Activated naive CD4-positive, alpha-beta T cell (primary cell): ENCODE data around the gene MED12L.
A peak's percentile ranks its signal among the peaks of the same experiment; 100 is the strongest.
"Not testable (repeated sequence)": the region's sequence is repeated elsewhere in the genome, so short reads cannot be mapped to it uniquely, and the experiment has no call there.

Experiments
- DNase-seq, 4 experiments: peaks; one replicate each; lab custom pipeline; 2025; lab: John Stamatoyannopoulos, UW

Gene MED12L, protein sequence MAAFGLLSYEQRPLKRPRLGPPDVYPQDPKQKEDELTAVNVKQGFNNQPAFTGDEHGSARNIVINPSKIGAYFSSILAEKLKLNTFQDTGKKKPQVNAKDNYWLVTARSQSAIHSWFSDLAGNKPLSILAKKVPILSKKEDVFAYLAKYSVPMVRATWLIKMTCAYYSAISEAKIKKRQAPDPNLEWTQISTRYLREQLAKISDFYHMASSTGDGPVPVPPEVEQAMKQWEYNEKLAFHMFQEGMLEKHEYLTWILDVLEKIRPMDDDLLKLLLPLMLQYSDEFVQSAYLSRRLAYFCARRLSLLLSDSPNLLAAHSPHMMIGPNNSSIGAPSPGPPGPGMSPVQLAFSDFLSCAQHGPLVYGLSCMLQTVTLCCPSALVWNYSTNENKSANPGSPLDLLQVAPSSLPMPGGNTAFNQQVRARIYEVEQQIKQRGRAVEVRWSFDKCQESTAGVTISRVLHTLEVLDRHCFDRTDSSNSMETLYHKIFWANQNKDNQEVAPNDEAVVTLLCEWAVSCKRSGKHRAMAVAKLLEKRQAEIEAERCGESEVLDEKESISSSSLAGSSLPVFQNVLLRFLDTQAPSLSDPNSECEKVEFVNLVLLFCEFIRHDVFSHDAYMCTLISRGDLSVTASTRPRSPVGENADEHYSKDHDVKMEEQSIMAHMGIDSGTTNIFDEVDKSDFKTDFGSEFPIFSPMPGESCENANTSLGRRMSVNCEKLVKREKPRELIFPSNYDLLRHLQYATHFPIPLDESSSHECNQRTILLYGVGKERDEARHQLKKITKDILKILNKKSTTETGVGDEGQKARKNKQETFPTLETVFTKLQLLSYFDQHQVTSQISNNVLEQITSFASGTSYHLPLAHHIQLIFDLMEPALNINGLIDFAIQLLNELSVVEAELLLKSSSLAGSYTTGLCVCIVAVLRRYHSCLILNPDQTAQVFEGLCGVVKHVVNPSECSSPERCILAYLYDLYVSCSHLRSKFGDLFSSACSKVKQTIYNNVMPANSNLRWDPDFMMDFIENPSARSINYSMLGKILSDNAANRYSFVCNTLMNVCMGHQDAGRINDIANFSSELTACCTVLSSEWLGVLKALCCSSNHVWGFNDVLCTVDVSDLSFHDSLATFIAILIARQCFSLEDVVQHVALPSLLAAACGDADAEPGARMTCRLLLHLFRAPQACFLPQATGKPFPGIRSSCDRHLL (N-terminal part only)

DNA sequence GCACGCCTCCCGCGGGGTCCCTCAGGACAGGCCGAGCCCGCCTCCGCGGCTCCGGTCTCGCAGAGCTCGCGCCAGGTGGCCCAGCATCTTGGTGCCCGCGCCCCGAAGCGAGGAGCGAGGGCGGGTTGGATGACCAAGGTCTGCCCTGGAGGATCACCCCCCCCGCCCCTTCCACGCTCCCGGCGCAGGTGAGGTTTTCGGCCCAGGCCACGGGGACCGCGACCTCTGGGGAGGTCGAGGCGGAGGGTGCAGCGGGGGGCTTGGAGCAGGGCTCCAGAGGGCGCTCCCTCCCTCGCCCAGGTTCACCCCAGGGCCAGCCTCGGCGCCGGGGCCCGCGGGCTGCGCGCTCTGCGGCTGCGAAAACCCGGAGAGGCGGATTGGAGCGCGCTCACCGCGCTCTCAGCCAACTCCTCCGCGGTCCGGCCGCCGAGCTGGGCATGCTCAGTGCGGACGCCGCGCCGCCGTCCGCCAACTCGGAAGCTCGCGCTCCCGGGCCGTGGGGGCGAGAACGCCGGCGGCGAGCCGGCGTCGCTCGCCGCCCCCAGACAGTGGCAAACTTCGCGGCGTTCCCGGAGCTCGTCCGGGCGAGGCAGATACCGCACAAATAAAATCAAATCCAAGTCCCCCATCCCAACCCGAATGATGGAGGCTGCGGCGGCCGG is at the start of gene MED12L:
TSS of gene MED12L (plus strand) at position 438 of the 662 bp plus-strand sequence. CDS start 1,263 bp downstream, outside the sequence.
- peak in 2 of 4 experiments; percentile 4 to 6 for DNase-seq

DNA sequence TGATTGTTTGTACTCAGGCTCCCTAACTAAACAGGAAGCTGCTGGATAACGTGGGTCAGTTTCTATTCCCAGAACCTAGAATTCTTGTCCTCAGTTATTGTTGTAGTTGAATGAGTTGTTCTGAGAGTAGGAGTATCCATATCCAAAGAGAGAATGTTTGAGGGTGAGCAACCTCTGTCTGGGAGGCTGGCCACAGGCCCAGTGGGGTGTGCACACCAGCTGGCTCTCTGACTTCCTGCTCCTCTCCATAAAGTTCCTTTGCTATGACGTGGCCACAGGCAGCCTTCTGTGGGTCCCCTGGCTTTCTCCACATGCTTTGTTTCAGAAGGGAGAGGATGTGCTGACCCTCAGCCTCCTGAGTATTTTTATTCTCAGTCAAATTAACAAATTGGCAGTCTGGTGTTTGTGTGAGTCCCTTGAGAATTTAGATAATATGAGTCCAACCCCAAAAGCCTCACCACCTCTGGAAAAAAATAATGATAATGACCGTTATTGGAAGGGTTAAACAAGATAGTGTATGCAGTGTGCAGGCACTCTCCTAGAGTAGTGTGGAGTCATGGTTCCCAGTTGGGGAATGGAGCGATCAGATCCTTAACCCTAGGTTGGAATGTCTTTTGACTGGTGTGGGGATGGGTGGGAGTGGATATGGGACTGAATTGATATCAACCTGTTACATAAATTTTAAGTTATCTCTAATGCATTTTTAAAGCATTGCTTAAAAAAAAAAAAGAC is 47.6 kb upstream of the MED12L start:
- no peak for DNase-seq

DNA sequence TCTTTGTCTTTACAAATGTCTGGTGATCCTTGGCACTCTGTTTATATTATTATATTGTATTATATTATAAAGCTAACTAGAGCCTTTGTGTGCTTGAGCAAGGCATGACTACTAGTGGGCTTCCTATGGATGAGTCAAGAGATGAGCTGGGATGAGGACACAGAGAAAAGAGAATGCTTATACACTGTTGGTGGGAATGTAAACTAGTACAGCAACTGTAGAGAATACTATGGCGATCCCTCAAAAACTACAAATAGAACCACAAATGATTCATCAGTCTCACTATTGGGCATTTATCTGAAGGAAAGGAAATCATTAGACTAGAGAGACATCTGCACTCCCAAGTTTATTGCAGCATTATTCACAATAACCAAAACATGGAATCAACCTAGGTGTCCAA is 40.8 kb upstream of the MED12L start:
- no peak for DNase-seq

DNA sequence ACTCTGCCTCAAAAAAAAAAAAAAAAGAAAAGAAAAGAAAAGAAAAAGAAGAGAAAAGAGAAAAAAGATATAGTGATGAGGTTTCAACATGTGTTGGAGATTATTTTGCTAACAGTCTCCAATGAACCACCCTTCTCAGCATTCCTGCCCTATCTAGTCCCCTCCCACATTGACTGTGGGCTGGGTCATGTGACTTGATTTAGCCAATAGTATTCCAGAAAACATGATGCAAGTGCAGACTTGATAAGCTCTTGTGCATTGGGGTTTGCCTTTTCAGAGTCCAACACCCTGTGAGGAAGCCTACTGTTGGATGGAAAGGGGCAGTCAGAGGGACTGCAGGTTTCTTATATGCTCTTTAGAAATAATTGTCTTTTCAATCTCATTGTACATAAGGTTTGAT is 37.8 kb upstream of the MED12L start:
- DNase-seq: no peak

DNA sequence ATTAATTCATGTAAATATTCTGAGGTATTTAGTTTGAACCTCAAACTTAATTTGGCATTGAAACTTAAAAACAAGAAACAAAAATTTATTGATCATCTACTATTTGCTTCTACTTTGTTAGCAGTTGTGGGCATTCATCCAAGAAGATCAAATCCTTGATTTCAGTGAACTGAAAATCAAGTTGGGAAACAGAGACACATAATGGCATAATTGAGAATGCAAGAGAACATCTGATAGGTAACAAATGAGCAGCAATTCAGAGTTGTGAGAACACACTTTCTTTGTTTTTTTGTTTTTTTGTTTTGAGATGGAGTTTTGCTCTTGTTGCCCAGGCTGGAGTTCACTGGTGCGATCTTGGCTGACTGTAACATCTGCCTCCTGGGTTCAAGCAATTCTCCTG is 33.9 kb upstream of the MED12L start:
- DNase-seq: no peak

DNA sequence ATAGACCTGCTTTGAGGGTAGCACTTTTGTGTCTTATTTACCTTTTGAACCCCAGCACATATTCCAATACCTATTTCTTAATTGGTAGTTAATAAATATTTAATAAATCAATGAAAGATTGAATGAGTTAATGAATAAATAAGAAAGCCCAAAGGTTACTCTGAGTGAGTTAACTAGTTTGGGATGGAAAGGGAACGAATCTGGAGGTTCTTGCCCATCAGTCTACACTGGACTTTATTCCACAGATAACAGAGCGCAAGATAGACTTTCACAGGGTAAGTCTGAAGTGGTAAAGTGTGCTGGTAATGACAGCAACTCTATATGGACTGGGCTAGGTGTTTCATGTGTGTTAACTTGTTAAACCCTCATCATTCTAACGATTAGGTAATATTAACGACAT is 33.1 kb upstream of the MED12L start:
- DNase-seq: no peak

DNA sequence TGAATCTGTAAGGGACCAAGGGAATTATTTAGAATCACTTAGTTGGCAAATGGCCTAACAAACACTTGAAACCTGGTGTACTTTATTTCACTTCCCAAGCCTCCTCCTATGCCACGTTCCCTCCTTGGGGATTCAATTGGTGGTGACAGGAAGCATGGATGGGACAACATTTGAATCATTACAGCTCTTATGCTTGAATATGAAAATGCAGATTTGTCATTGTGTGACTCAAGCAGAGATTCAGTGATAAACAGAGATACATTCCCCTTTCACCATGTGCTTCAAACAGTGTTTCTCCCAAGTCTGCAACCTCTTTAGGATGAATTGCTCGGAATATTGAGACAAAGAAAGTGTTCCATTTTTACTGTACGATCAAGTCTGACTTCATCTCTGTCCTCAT is 32.7 kb upstream of the MED12L start:
- no peak for DNase-seq

DNA sequence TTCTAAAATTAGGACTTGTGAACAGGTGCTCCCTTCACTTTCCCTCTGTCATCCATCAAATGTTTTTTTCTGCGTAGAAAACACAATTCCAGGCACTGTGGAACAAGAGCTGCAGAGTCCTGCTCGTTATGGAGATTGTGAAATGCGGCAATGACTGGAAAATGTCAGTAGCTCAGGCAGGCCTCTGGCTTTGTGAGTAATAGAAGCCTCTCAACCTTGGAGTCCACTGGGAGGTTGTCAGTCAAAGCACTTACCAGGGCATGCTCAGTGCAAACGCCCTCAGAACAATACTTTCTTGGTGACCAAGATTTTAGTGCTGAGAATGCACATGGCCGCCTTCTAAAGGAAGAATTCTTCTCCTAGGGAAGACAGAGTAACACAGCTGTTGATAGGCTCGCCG is 26.7 kb upstream of the MED12L start:
- DNase-seq: no peak

DNA sequence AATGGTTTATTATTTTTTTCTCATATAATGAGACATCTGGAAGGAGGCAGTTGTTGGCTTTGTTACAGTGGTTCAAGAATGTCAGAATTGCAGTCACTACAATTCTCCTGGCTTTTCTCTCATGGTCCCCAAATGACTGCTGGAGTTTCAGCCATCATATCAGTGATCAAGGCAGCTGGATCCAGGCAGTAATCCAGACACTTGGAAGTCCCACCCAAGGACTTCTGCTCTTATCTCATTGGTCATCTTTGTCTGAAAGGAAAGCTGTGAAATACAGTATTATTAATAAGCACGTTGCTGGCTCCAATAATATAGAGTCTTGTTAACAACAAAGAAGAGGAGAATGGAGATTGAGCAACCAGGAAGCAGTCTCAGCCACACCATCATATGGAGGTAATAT is 22.9 kb upstream of the MED12L start:
- DNase-seq: no peak

DNA sequence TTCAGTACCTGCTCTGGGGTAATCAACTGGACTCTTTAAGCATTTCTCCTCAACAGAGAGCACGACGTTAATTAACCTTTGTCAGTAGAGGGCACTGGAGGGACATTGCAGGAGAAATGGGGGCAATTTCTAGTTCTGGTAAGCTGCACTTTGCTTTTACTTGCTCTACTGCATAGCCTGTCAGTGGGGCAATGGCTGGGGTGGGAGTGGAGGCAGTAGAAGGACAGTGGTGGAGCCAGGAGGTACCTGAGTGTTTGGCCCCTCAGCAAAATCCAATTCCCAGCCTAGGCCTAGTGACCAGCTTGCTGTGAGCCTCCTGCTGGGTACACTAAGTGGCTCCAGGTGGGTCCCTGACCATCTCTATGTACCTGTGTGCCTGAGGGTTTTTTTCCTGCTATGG is 18.3 kb upstream of the MED12L start:
- no peak for DNase-seq

DNA sequence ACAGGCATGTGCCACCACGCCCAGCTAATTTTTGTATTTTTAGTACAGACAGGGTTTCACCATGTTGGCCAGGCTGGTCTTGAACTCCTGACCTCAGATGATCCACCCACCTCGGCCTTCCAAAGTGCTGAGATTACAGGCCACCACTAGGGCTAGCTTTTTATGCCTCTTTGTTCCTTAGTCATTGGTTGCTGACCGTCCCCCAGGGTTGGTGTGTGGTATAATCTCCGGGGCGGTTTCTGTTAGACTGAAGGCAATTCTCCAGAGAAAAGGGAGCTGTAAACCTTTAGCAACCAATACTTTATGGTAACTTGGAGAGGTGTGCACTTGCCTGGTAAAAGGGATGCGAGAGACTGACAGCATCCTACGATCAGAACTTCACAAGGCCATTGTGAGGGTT is 12.6 kb upstream of the MED12L start:
- DNase-seq: not testable (repeated sequence)

DNA sequence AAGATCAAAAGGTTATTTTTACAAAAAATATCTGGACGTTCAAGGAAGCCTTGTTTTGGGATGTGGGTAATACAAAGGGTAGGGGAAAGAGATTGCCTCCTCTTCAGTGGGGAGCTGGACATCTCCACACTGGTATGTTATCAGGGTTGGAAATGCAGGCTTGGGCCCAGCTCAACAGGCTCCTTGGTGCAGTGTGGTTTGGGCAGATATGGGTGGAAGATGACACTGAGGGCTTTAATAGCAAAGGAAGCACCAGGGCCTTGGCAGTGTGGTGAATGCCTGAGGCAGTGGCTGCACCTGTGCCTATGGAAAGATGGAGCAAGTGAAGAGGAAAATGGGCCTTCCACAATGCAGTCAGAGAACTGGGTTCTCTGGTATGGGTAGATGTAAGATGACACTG is 11.2 kb upstream of the MED12L start:
- DNase-seq: no peak

DNA sequence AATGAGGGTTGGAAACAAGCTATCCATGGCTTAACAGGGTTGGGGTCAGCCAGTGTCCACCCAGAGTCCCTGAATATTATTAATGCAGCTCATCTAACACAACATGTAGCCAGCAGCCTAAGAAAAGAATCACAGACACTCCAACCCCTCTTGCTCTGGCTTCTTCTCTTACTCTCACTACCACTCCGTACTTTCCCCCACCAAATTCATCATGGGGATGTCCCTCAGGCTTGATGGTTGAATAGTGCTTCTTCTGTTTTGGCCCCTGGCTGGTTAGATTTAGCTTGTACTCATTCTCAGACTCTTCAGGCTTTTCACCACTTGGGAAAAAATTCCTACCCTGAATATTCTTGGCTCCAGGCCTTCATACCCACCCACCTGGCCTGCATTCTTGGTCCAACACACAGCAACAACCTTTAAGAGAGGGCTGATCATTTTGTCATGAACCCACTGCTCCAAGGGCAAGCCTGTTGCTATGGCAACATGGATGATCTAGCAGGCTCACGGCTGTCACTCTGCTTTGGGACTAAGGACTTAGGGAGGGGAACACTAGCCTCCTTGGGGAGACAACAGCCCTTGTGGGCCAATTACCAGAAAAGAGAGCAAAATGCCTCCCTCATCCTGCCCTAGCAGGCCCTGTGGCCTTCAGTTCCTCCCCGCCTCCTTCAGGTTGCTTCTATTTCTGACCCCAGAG is 9.4 kb upstream of the MED12L start:
- no peak for DNase-seq

DNA sequence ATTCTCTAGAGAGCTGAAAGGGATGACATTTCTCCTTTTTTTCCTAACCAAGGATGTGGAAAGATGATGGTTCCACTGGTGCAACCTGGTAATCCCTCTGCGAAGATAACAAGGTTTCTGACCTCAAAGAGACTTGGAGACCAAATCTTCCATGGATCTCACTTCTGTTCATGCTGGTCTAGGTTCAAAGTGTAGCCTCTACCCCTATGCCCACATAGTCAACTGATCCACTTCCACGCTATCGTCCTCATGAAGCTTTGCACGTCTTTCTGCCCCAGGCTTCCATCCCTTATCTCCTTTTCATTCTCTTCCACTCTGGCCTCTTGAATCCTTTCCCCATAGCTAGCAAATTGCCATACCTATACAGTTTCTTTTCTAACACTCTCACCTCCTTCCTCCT is 8.8 kb upstream of the MED12L start:
- no peak for DNase-seq

DNA sequence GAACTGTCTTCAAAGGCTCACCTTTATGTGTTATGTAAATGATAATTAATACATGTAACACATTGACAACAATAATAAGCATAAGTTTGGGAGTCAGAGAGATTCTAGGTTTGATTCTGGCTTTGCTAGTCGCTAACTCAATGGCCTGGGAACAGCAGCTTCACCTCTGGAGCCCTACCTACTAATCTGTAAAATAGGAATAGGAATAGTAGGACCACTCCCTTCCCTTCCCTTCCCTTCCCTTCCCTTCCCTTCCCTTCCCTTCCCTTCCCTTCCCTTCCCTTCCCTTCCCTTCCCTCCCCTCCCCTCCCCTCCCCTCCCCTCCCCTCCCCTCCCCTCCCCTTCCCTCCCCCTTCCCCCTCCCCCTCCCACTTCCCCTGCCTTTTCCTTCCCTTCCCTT is 4.4 kb upstream of the MED12L start:
- DNase-seq: not testable (repeated sequence)

DNA sequence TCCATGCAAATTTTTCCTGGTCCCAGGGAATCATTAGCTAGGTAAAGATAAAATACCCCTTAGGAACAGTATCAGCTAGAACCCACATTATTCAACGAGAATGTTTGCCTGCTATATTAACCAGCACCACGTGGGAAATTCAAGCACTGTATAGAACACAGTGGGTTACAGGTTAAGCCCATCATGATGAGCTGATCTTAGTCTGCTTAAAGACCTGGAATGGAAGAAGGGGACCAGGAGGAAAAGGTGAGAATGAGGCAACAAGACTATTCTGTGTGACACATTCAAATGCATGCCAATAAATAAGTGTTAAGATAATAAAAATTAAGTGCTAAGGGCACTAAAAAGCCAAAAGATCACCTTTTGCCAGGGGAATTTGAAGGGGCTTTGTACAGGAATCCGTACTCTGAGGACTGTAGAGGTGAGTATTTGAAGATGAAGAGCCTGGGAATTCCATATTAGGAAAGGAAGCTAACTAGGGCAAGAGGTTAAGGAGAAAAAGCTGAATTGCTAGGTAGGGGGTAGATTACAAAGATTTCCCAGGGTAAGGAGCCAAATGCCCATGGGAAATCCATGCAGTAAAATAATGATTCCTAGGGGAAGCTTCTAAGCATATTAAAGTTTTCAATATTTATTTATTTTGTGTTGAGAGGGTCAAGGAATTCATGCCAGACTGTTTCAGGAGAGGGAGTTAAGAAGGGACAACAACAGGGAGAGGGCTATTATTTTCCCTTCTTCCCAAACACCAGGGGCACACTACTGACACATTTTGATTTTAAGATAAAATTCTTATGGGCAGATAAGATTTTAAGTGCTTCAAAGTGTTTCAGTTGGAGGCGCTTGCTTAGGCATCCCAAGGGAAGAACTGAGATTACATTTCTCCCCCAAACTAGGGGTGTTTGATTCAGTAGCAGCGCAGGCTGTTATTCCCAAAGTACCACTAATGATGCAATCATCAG is 2.3 kb upstream of the MED12L start:
- no peak for DNase-seq

DNA sequence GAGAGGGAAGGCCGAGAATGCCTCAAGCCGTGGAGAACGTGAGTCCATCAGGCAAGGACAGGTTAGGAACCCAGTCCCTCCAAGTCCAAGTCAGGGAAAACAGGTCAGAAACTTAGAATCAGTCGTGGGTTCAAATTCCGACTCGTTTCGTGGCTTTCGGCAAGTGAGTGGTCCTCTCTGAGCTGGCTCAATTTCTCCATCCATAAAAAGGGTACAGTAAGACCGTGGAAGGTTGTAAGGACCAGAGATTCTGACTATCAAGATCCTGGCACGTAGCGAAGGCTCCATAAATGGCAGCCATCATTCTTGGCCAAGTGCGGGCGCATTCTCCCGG is 604 bp upstream of the MED12L start:
- no peak for DNase-seq

DNA sequence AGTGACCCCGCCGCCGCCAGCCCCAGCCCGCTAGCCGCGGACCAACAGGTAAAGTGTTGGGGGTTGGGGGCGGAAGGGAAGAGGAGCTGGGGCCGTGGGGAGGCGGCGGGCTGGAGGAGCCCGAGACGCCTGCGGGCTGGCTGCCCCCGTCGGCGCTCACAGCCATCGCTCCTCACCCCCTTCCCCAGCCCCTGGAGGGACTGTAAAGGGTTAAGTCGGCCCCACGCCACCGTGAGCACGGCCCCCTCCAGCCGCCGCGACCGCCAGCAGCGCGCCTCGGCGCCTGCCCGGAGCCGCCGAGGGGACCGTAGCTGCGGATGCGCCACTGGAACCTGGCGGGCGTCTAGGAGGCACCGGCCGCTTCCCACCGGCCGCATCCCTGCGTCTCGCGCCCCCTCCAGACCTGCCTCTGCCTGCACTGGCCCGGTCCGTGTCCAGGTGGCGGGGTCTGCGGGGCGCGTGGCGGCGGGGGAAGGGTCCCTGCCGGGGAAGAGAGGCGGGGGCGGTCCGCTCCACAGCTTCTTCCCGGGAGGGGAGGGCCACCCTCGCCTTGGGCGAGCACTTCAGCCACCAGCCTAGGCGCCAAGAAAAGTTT is 522 bp downstream of the MED12L start:
- DNase-seq: peak in 1 of 4 experiments; percentile 1
